Occipital lobe (tissue), 2 donors: Measurements from ENCODE around the gene CAP1. TPM values are rescaled to one million over a fixed set of nuclear protein-coding genes. Genes with fewer than 3 reads are reported as not detected.

ENCODE experiments used
- DNase-seq: peaks from one replicate; lab custom pipeline; 2025; lab: John Stamatoyannopoulos, UW
- total RNA-seq: library from RNA; depleted of rRNA; stranded (reverse); fragments of >200 nt; gene quantifications from one replicate; pipeline ENCODE4 v1.2.3, GENCODE V29; 2014

Gene CAP1
- total RNA-seq, 1 donor from 2014 or later: 126 TPM

DNA sequence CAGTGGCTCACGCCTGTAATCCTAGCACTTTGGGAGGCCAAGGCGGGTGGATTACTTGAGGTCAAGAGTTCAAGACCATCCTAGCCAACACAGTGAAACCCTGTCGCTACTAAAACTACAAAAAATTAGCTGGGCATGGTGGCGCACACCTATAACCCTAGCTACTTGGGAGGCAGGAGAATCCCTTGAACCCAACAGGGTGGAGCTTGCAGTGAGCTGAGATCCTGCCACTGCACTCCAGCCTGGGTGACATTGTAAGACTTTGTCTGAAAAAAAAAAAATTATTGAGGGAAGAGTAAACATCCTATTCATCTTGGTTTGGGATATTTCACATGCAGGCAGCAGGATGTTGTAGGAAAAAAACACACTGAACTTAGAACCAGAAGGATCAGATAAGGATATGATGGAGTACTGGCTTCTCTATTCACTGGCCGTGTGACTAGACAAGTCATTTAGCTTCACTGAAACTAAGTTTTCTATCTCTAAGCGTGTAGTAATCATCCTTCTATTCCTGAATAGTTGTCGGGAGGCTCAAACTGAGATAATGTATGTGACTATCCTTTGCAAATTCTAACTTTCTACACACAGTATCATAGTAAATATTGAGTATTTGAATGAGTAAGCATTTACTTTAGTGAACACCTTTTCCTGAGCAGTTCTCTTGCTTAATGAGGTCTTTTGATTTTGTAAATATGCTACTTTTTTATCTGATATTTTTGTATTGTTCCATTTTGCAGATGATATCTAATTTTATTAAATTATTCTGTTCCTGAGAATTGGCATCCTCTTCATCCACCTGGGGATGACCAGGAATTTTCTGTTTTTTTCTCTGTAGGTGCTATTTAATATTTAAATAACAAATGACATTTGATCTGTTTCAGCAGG lies 18.2 kb downstream of the CAP1 start:
- no peak for DNase-seq

DNA sequence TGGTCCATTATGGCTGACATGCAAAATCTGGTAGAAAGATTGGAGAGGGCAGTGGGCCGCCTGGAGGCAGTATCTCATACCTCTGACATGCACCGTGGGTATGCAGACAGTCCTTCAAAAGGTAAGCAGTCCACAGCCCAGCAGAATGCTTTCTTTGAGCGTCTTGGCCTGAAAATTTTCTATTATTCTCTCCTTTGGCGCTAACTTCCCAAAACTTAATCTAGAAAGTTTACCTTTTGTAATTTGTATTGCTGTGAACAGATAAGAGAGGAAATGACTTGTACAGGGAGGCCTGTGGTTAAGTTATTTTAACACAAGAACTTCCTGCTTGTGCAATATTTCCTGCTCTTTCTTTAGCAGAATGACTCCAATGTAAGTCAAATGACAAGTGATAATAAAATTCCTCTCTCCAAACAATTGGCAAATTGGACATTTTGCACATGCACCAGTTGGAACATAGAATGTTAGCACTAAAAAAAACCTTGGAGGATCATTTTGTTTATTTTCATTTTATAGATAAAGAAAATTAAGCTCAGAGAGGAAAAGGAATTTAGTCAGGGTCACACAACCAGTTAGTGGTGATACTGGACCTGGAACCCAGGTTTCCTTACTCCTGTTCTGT lies 18.9 kb downstream of the CAP1 start:
- DNase-seq: no peak

DNA sequence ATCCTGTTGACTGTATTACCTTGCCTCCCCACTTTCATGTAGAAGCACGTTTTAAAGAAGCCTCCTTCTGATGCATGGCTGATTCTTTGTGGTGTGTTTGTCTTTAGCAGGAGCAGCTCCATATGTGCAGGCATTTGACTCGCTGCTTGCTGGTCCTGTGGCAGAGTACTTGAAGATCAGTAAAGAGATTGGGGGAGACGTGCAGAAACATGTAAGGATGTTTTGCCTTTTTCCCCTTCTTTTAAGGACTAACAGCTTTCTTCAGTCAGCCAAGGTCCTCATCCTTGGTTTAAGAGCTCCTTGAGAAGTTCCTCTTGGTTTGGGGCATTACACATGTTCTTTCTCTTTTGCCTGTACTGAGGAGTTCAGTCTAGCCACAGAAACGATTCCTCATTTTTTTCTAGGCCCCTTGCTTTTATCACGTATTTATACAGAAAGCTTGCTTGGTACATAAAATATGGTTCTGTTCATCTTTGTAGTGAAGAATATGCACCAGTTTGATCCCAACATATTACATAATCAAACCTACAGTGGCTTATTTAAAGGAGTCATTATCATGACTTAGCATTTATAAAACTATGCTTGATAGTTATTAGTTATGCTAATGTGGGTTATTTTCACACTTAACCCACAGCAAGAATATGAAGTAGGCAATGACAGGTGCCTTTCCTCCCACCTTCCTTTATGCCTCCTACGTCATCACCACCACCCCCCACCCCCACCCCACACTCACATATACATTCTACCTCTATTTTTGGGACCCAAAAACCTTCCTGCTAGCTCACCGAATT lies 19.6 kb downstream of the CAP1 start:
- no peak for DNase-seq

DNA sequence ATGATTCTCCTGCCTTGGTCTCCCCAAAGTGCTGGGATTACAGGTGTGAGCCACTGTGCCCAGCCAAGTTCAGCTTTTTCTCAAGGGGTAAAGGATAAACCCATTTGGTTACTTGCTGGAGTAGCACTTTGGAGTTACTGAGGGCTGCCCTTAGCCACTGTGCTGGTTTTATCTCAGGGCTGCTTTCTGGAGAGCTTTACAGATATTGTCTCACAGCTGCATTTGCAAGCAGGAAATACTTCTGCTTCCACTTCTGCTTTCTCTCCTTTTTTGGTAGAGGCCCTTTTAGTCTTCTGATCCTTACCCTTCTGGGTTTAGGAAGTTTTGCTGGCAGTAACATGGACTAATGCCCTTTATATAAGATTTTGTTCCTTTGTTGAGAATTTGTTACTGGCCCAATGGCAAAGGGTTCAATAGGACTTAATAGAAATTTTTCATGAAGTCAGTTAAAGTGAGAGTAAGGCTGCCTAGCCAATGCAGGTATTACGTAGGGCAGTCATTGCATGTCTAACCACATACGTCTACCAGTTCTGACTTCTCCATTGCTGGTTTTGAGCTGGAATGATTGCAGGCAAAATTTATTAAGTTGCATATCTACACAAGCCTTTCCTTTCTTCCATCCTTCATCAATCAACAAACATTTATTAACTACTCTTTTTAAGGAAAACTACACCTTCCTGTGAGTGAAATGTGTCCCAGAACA lies 24.4 kb downstream of the CAP1 start:
- DNase-seq: no peak

DNA sequence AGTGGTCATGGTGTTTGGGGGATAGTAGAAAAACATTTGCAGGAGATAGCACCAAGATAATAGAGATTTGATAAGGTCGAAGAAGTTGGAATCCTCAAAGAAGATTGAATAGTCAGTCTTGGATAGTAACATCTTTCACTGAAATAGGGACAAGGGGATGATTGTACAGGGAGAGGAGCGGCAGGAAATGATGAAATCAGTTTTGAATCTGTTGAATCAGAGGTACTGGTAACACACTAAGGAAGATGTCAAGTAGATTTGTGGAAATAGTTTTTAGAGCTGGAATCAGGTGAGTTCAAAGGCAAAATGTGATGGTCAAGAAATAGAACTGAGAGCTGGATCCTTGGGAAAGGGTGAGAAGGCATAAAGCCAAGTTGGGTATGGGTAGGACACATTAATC lies 26.5 kb downstream of the CAP1 start:
- no peak for DNase-seq

DNA sequence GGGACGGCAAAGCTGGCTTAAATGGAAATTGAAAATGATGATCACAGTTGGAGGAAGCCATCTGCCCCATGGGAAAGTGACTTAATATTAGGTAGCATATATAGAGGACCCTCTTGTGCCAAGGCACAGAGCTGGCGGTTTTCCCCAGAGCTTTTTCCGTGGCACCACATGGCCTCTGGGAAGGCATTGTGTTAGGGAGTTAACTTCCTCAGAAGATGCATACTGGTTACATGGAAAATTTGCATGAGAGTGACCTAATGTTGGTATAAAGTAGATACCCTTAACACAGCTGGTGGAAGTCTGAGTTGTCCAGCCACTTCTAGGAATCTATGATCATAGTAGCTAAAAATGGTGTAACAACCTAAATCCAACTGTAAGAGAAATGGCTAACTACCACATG lies 27.3 kb downstream of the CAP1 start:
- DNase-seq: no peak

DNA sequence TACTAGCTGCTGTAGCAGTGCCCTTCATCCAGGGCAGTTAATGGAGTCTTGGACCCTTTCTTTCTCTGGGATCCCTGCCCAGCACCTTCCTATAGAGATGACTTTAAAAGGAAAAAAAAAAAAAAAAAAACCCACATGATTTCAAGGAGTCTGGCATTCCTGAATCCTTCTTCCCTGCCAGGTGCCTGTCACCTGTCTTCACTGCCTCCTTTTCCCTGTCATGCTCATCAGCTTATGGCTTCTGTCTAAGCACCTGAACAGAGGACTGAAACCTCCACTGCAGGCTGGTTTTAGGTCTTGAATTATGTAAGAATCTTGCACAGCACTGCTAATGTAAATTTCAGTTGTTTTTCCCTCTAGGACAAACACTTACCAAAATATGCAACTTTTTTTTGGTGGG lies 31.6 kb downstream of the CAP1 start:
- no peak for DNase-seq

DNA sequence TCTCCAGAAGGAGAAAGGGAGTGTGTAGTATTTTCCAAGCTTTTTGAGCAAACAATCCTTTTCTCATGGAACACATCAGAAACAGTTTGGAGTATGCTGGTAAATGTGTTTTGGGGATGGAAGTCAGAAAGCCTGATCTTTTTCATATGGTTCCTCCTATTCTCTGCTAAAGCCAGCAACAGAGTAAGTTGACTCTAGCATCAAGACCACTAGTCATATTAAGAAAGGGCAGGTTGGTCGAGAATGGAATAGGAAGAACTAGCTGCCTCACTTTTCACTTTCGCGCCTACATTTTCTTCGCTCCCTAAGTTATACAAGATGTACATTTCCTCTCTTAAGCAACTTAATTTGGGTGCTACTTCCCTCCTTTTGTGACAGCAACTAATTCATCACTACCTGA lies 32.5 kb downstream of the CAP1 start:
- no peak for DNase-seq

DNA sequence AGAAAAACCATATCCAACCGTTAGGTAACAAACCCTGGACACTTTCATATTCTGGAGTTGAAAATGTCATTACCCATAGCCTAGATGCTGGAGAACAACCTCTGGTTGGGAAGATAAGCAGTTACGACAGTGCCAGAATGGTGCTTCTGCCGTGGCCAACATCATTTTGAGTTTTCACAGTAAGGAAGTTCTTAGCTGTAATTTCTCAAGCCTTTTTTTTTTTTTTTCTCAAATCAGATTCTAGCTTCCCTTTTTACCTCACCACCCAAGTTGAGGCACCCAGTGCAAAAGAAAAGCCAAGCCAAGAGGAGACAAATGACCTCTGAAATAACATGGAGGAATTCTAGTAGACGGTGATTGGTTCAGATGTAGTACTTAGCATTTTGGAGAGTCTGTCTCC lies 34.7 kb downstream of the CAP1 start:
- DNase-seq: no peak

DNA sequence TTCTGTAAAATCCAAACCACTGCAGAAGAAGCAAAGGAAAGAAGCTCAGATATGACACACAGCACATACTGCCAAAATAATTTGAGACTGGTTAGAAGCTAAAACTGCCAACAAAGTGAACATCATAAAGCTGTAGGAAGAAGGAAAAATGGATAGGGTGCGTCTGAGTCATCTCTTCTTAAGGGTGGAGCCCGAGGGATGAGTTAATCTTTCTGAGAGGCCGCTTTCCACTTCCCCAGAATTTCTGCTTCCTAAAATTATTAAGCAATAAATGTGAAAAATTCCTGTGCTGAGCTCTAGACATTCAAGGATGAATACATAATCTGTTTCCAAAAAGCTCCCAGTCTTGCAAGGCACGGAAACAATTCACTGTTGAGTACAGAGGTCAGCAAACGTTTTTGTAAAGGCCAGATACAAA lies 36.4 kb downstream of the CAP1 start:
- no peak for DNase-seq

DNA sequence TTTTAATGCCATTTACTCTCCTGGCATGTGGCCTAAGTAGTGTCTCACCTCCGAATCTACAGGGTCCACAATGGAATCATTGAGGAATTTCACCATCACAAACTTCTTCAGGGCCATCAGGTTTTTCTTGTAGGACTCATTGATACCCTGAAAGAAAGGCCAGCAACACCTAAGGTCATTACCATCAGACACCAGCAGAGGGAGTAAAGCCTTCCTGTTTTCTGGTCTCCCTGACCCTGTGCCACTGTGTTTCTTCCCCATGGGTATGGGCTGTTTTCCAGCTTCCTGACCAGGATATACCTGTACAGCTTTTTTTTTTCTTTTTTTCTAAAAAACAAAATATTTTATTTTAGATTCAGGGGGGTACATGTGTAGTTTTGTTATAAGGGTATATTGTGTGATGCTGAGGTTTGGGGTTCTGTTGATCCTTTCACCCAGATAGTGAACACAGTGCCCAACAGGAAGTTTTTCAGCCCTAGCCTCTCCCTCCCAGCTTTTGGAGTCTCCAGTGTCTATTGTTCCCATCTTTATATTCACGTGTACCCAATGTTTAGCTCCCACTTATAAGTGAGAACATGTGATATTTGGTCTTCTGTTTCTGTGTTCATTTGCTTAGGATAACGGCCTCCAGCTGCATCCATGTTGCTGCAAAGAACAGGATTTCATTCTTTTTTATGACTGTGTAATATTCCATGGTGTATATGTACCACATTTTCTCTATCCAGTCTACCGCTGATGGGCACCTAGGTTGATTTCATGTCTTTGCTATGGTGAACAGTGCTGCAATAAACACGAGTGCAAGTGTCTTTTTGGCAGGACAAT lies 38.2 kb downstream of the CAP1 start:
- DNase-seq: no peak

DNA sequence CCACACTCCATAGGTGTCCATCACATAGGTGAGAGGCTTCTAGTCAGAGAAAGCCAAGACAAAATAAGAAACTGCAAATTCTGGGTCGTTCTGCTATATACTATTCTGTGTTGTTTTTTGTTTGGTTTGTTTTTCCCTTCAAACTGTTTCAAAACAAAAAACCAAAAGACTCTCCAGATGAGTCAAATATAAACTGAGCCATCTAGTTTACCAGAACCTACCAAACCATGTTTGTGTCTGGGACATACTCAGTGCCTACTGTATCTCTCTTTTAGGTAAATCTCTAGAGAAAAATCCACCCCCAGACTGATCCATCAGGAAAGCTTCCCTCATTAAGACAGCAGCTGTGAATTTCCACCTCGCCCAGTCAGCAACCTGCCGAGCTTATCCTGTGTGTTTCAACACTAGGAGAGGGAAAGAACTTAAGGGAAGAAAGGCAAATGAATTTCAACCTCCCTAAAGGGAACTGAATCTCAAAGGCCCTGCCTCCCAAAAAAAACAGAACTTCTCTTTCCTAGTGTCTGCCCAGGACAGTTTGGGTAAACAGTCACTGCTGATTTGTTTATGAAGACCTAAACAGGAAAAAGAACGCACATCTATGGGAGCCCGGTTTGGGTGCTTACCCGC lies 39.4 kb downstream of the CAP1 start:
- no peak for DNase-seq

DNA sequence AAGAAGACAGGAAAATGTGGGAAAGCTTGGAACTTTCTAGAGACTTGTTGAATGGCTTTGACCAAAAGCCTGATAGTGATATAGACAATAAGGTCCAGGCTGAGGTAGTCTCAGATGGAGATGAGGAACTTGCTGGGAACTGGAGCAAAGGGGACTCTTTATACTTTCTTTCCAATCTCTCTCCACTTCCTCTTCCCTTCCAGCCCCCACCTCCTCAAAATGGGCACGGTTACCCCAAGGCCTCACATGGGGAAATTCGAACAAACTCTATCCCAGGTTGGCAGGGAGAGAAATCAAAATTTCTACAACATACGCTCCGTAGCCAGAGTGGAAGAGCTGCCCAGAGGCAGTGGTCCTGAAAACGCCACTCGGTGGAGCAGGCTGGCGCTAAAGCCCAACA lies 41.3 kb downstream of the CAP1 start:
- DNase-seq: no peak

DNA sequence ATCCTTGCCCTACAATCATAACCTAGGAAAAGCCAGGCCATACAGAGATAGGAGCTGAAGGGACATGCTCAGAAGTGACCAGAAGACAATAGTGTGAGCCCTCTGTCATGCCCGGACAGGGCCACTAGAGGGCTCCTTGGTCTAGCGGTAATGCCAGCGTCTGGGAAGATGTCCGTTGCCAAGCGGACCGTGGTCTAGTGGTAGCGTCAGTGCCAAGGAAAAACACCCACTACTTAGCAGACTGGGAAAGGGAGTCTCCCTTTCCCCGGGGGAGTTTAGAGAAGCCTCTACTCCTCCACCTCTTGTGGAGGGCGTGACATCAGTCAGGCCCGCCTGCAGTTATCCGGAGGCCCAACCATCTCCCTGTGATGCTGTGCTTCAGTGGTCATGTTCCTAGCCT lies 44.2 kb downstream of the CAP1 start:
- DNase-seq: peak; percentile 43

DNA sequence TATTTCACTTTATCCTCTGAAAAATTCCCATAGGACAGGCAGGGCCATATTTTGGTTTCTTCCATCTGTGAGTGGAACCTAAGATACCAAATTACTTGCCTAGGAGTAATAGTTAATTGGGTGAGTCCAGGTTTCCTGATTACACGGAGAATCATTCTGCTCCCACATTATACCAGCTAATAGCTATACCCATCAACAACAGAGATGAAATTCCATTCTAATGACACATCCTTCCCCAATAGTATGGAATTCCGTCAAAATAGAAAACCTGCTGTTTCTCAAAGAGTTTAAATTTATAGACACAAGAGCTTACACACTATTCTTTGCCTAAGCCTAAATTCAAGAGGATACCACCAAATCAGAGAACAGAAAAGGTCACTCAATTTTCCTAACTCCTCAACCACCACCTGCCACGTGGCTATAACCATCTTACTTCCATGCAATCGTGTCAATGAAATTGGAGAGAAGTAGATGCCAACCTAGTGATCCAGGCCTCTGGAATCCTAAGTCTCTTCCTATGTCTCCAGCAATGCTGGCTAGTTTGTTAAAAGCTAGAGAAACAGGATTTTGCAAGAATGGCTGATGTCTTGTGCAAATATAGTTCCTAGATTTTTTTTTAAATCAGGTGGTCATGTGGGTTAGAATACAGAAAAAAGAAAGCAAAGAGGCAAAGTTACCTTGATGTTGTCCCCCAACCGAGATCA lies 50.3 kb downstream of the CAP1 start:
- no peak for DNase-seq

DNA sequence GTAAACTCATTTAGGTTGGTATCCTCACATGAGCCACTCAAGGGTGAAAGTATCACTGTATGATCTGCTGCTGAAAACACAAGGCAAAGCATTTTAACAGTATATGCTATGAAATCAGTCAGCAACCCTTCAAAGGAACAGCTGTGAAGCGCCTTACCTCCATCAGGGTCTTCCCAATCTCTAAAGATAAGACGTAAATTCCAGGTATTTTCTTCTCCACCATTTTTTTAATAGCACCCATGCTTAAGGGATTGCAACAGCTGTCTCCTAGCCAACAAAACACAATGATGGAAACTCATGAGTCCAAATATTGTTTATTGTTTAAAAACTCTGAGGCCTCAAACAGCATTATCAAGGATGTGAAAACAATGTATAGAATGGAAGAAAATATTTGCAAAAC lies 51.7 kb downstream of the CAP1 start:
- no peak for DNase-seq

DNA sequence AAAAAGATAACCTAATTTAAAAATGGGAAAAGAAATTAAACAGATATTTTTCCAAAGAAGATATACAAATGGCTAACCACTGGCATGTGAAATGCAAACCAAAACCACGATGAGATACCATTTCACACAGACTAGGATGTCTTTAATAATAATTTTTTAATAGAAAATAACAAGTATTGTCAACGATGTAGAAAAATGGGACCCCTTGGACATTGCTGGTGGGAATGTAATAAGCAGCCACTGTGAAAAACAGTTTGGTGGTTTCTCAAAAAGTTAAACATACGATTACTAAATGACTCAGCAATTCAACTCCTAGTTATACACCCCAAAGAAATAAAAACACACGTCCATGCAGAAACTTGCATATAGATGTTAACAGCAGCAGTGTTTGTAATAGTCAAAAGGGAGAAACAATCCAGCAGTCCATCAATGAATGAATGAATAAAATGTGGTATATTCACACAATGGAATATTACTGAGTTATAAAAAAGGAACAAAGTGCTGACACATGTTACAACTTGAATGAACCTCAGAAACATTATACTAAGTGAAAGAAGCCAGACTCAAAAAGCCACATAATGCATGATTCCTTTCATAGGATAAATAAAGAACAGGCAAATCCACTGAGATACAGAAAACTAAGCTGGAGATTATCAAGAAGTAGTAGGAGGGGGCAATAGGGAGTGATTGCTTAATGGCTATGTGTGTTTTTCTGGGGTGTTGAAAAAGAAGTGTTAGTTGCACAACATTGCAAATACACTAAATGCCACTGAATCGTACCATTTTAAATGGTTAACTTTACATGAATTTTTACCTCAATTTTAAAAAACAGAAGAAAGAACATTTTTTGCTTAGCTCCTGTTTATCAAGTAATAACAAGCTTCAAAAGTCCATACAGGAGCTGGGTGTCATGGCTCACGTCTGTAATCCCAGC lies 52.4 kb downstream of the CAP1 start:
- no peak for DNase-seq

DNA sequence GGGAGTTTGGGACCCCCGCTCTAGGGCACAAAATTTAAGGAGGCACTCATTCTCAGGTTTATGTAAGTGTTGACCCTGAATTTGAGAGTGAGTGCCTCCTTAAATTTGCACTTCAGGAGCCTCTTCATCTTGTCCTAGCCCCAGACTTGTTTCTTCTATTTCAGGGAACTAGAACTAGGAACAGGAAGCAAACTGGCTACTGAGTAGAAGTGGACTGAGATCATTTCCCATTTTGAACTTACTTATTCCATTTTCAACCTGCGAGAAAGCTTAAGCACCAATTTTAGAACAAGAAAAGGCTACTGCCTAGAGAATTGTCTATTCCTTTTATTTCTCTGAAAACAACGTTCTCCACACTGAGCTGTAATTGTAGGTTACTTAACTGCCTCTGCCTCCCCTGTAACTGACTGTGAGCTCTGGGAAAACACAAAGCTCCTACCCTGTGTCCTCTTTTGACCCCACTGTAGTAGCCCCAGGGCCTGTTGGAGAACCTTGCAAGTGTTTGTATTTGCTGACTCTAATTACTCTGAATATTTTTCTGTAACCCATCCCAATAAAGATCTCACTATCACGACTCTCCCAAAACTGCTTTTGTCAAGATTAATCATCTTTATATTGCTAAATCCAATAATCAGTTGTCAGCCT lies 54.1 kb downstream of the CAP1 start:
- DNase-seq: no peak
